Hypothalamus (tissue), 51 donors: Measurements from ENCODE around the gene NAPSA.
A peak's percentile ranks its signal among the peaks of the same experiment; 100 is the strongest.
"Not testable (repeated sequence)": the region's sequence is repeated elsewhere in the genome, so short reads cannot be mapped to it uniquely, and the experiment has no call there.

Experiments used
- DNase-seq, 51 donors: peaks; one replicate each; lab custom pipeline; 2025; lab: John Stamatoyannopoulos, UW

Gene NAPSA

GRCh38 chr19:50365434-50366306 is at the start of gene NAPSA:
Gene NAPSA, minus strand, starts transcription at chr19:50365639. Its CDS starts 18 bp downstream, at chr19:50365621.
- no peak for DNase-seq

- no peak for DNase-seq
Measured at GRCh38 chr19:50413531-50413930, 48.1 kb upstream of the NAPSA start.

GRCh38 chr19:50413096-50413495 is 47.7 kb upstream of the NAPSA start:
- DNase-seq: no peak

DNA sequence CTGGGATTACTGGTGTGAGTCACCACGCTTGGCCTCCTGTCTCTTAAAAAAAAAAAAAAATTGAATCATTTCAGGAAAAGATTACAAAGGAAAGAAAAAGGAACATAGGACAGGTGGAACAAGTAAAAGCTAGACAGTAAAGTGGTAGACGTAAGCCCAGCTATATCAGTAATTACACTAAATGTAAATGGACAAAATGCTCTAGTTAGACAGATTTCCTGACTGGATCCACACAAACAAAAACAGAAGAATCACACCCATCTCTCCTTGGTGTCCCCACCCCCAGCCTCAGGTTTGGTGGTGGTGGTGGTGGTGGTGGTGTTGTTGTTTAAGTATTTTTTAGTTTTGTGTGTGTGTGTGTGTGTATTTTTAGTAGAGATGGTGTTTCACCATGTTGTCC is 47.0 kb upstream of the NAPSA start:
- no peak for DNase-seq

GRCh38 chr19:50410109-50410508 is 44.7 kb upstream of the NAPSA start:
- DNase-seq: no peak

- no peak for DNase-seq
Measured at GRCh38 chr19:50409347-50409746, 43.9 kb upstream of the NAPSA start.

GRCh38 chr19:50406829-50407228 is 41.4 kb upstream of the NAPSA start:
- no peak for DNase-seq

DNA sequence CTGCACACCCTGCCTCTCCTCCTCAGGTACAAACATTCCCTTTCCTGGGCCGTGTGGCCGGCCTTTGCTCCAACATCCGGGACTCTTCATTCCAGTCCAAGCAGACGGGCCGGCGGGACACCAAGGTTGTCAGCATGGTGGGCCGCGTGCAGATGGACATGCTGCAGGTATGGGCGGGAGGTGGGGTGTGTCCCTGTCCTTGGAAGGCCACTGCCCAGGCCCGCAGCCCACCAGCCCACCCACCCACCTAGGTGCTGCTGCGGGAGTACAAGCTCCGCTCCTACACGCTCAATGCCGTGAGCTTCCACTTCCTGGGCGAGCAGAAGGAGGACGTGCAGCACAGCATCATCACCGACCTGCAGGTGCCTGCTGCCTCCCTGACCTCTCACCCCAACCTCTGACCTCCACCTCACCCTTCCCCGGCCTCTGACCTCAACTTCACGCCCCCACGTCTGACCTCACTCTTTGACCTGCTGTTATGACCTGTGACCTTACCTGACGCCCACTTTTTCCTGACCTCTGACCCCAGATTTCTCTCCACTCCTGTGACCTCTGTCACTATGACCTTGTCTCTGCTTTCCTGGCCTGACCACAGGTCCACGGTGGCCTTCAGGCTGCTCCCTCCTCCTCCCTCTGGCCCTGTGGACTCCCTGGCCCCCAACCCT is 40.8 kb upstream of the NAPSA start:
- no peak for DNase-seq

DNA sequence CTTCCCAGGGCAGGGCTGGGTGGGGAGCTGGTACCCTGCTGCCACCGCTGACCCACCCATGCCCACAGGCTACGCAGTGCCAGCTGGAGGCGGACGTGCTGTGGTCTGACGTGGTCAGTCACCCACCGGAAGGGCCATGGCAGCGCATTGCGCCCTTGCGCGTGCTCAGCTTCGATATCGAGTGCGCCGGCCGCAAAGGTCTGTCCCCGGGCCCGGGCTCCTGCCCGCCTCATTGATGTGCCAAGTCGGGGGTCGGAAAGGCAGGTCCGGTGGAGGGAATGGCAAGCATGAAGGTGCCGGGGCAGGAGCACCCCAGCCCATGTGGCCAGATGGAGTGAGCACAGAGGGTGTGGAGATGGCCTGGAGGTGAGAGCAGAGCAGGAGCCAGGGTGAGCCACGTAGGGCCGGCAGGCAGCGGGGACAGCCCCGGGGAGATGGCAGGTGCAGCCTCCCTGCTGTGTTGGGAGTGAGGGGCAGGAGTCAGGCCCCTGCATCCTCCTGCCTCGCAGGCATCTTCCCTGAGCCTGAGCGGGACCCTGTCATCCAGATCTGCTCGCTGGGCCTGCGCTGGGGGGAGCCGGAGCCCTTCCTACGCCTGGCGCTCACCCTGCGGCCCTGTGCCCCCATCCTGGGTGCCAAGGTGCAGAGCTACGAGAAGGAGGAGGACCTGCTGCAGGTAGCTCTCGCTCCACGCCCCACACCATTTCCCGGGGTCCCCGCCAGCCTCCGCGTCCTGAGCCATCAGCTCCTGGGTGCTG is 37.3 kb upstream of the NAPSA start:
- DNase-seq: no peak

- no peak for DNase-seq
Measured at GRCh38 chr19:50401605-50402450, 36.4 kb upstream of the NAPSA start.

GRCh38 chr19:50399368-50399745 is 33.9 kb upstream of the NAPSA start:
- no peak for DNase-seq

DNA sequence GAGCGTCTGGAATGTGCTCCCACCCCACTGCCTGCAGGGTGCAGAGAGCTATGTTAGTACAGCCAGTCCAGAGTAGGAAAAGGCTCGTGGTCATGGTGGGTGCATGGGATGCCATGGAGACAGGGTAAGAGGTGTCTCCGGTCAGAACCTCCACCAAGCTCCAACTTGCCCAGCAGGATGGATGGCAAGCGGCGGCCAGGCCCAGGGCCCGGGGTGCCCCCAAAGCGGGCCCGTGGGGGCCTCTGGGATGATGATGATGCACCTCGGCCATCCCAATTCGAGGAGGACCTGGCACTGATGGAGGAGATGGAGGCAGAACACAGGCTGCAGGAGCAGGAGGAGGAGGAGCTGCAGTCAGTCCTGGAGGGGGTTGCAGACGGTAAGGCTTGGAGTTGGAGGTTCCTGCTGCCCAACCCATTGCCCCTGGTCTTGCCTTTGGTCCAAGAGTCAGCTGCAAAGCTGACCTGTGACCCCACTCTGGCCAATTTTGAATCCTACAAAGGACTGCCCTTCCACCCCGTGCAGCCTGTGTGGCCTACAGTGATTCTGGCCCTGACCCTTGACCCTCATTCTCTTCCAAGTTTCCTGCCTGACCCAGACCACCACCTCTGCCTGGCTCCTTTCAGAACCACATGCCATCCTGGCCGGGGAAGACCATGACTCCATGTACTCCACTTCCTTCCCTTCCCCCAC is 33.4 kb upstream of the NAPSA start:
- no peak for DNase-seq

GRCh38 chr19:50394017-50394416 is 28.6 kb upstream of the NAPSA start:
- DNase-seq: no peak

GRCh38 chr19:50393589-50393988 is 28.1 kb upstream of the NAPSA start:
- DNase-seq: no peak

DNA sequence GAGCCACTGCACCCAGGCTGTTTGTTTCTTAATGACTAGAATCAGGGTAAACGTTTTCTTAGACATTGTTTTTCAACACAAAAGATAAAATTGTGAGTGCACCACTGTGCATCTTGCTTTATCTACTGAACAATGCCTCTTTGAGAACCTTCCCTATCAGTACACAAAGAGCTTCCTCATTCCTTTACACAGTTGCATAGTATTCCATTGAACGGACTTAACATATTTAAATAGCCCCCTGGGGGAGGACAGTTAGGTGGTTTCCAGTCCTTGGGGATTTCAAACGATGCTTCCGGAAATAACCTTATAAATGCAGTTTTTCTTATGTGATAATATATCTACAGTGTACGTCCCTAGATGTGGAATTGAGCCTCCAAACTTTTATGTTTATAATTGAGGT is 27.3 kb upstream of the NAPSA start:
- no peak for DNase-seq

- DNase-seq: not testable (repeated sequence)
Measured at GRCh38 chr19:50390952-50391351, 25.5 kb upstream of the NAPSA start.

GRCh38 chr19:50390295-50390694 is 24.9 kb upstream of the NAPSA start:
- DNase-seq: not testable (repeated sequence)

DNA sequence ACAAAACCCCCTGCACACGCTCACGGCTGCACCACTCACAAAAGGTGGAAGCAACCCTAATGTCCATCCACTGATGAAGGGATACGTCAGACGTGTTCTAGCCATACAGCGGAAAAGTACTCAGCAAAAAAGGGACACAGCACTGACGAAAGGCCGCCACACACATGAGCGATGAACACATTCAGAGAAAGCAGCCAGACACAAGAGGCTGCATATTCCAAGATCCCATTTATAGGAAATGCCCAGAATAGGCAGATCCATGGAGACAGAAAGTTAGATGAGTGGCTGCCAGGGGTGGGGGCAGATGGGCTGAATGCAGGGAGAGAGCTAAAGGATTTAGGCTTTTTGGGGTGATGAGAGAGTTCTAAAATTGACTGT is 22.4 kb upstream of the NAPSA start:
- peak in 1 of 51 donors; percentile 51 for DNase-seq

DNA sequence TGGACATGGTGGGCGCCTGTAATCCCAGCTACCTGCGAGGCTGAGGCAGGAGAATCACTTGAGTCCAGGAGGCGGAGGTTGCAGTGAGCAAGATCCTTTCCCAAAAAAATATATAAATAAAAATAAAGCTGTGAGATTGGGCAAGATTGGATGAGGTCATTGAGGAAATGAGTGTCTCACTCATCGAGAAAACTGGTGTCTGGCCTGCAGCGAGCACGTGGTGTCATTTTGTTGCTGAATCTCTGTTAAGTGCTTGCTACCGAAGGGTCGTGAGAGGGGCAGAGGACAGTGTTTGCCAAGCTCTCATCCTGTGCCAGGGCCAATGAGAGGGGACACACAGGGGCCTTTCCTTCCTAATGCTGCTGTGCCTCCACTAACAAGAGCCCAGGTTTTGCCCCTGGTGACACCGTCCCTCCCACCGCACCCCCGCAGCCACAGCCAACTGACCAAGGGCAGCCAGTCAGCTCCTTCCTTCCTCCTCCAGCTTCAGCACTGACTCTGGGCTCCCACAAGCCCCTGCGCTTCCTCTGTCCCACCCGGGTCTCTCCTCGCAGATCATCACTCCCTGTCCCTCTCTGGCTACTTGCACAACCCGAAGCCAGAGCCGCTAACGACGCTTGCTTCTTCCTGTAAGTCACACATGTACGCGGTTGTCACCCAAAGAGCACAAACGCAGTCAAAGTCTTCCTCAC is 21.9 kb upstream of the NAPSA start:
- peak in 15 of 51 donors; percentile 4 to 51 (median 16) for DNase-seq
